HG03060 (cell line): ENCODE measurements around the gene SEMA5A.

ENCODE experiments used
- ATAC-seq: cut with Tn5 transposase; IDR thresholded peaks from one replicate; pipeline ENCODE4 v1.9.1; 2021; ENCODE audit warnings: low read depth, moderate number of reproducible peaks; ENCODE audit not compliant: unreplicated experiment

SEMA5A gene

GRCh38 chr5:9241479-9242305 is 304.2 kb downstream of the SEMA5A start:
- no peak for ATAC-seq

- ATAC-seq: no peak
Observed at GRCh38 chr5:9240431-9240830, 305.4 kb downstream of the SEMA5A start.

GRCh38 chr5:9239626-9240025 is 306.2 kb downstream of the SEMA5A start:
- no peak for ATAC-seq

GRCh38 chr5:9239071-9239470 is 306.8 kb downstream of the SEMA5A start:
- ATAC-seq: no peak

GRCh38 chr5:9233712-9234111 is 312.2 kb downstream of the SEMA5A start:
- no peak for ATAC-seq

- ATAC-seq: no peak
Observed at GRCh38 chr5:9233035-9233434, 312.8 kb downstream of the SEMA5A start.

GRCh38 chr5:9231842-9232241 is 314.0 kb downstream of the SEMA5A start:
- ATAC-seq: no peak

- no peak for ATAC-seq
Observed at GRCh38 chr5:9230355-9230754, 315.5 kb downstream of the SEMA5A start.

- no peak for ATAC-seq
Observed at GRCh38 chr5:9226016-9226536, 319.8 kb downstream of the SEMA5A start.

GRCh38 chr5:9222054-9222976 is 323.6 kb downstream of the SEMA5A start:
- no peak for ATAC-seq

GRCh38 chr5:9218358-9218757 is 327.5 kb downstream of the SEMA5A start:
- no peak for ATAC-seq

- no peak for ATAC-seq
Observed at GRCh38 chr5:9212605-9213004, 333.3 kb downstream of the SEMA5A start.

- no peak for ATAC-seq
Observed at GRCh38 chr5:9209846-9210492, 335.9 kb downstream of the SEMA5A start.

- ATAC-seq: peak; percentile 51
Observed at GRCh38 chr5:9207817-9208418, 338.0 kb downstream of the SEMA5A start.

- no peak for ATAC-seq
Observed at GRCh38 chr5:9202636-9203035, 343.2 kb downstream of the SEMA5A start.

- ATAC-seq: no peak
Observed at GRCh38 chr5:9201761-9202160, 344.1 kb downstream of the SEMA5A start.

GRCh38 chr5:9201011-9201410 is 344.9 kb downstream of the SEMA5A start:
- ATAC-seq: no peak

- ATAC-seq: no peak
Observed at GRCh38 chr5:9198394-9198793, 347.5 kb downstream of the SEMA5A start.

- peak; percentile 95 for ATAC-seq
Observed at GRCh38 chr5:9197881-9198260, 348.0 kb downstream of the SEMA5A start.
